ENCODE results near the gene ITGA1.

- TF ChIP-seq CTCF (optimal IDR thresholded peaks at IDR 0.05 in 1 of 3, IDR thresholded peaks at IDR 0.05 in 1 of 3, conservative IDR thresholded peaks at IDR 0.05 in 1 of 3; ENCODE audit: extremely low read depth in 1 of 3, insufficient read depth in 2 of 3, low read length in 3 of 3) (no peak), EZH2 (IDR thresholded peaks at IDR 0.05; ENCODE audit: low read length) (no peak)
Observed at GRCh38 chr5:52800394-52801213, 12.9 kb downstream of the ITGA1 start.
